NCI-H2227 (cell line): ENCODE data around the gene PLAC9.

Experiments used
- DNase-seq: peaks from one replicate; lab custom pipeline; 2025; ENCODE audit not compliant: unreplicated experiment; lab: John Stamatoyannopoulos, UW

The PLAC9 gene

DNA sequence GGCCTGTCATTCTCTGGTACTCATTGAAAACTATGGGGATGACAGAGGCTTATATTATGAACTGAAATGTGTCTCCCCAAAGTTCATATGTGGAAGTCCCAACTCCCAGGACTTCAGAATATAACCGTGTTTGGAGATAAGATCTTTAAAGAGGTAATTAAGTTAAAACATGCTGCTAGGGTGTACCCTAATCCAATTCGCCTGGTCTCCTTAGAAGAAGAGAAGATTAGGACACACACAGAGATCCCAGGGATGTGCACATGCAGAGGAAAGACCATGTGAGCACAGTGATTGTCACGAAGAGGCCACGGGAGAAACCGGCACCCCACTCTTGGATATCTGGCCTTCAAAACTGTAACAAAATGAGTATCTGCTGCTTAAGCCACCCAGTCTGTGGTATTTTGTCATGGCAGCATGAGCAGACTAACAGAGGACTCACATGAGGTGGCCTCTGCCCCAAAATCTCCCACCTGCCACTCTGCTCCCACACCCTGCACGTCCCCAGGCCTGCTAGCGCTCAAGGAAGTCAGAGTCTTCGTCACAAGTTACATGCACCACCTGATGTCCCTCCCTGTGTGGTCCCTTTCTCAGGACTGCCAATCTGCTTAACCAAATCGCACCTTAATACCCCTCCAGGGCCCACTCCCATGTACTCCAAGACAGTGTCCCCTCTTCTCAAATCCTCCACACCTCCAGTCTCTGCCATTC, 26.8 kb downstream of the PLAC9 start:
- DNase-seq = no peak

DNA sequence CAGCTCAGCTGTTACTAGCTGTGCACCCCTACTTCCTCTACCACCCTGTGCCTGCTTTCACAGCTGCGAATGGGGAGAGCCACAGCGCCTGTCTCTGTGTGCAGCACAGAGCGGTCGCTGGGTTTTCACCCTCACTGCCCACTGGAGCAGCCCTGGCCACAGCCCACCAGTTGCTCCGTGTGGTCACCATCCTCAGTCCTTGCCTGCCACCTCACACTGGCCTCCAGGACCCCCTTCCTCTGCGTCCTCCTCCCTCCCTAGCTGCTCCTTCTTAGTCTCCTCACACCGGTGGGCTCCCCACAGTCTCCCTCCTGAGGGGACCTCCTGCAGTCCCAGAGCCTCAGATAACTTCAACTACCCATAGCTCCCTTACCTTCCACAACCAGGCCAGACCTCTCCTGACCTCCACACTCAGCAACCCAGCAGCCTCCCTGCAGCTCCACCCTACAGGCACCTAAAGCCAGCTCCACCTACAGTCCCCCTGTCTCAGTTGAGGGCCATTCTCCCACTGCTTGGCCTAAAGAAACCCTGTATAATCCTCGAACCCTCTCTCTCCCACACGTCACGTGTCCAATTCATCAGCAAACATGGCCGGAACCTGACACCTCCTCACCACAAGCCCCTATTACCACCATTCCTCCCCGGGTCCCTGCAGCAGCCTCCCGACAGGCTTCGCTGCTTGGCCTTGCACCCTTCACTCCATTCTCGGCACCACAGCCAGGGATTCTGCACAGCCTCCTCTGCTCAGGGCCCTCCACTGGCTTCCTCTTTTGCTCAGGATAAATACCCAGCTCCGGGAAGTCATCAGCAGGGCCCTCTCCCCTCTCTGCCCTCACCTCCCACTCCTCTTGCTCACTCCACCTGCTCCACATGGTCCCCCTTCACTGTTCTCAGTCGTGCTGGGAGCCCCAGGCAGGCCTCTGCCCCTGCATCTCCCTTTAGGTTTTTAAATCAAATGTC, 28.1 kb downstream of the PLAC9 start:
- DNase-seq = no peak

DNA sequence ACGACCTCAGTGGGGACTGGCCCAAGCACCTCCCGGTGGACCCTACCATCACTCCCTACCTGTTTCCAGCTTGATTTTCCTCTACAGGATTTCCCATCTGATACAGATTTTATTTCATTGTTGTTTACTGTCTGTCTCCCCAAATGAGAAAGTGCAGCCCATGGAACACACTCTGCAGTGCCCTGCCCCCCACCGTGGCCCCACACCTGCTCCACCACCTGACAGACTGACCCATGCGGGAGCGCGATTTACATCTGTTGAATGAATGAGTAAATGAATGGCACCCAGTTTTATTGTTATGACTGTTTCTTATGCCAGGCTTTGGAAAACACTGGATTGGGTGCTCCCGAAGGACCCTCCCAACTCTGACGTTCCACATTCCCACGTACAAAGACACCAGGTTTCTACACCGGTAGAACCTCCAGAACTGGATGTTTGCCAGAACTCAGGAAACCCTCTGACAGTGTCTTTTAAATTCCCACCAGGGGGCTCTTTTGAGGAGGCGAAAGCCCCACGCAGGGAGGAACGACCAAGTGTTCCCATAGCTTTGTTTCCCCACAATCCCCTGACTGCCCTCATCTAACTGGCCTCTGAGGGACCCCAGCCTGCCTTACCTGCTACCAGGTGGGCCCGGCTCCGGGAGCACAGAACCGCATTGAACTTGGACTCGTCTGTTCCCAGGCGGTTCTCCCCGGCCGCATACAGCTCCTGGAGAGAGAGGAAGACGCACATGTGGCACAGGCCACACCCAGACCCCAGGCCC, 29.0 kb downstream of the PLAC9 start:
- no peak for DNase-seq

DNA sequence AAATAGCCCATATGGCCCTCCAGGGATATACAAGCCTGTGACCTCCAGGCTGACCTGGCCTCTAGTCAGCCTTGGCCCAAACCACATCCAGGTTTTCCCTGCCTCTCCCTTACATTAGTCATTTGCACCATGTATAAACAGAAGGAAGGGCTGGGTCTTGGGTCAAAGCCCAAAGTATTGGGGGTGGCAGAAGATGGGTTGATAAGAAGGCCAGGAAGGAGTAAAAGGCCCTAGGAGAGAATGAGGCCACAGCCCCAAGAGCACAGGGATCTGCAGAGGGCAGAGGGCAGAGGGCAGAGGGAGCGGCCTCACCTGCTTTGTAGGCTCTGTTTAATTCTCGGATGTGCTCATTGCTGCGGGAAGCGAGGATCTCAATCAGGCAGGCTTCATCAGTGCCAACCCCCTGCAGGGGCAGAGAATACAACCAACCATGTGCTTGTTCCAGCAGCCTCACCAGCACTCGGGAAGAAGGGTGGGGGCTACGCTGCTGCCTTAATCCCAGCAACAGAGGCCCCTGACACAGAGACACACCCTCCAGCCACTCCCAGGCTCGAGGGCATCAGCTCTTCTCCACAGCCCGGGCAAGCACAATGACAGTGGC, 31.3 kb downstream of the PLAC9 start:
- DNase-seq = no peak

DNA sequence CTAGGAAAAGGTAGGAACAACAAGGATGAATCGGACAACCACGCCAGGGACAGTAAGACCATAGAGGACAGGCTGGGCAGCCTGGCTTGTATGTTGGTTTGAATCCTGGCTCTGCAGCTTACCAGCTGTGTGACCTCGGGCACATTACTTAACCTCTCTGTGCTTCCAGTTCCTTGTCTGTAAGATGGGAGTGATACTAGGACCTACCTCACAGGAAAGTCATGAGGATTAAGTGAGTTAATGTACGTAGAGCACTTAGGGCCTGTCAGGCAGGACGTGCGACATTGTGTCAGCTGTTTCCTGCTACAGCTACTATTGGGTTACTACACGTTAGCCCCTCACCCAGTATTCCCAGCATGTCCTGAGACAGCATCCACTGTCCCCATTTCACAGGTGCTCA, 32.1 kb downstream of the PLAC9 start:
- no peak for DNase-seq

DNA sequence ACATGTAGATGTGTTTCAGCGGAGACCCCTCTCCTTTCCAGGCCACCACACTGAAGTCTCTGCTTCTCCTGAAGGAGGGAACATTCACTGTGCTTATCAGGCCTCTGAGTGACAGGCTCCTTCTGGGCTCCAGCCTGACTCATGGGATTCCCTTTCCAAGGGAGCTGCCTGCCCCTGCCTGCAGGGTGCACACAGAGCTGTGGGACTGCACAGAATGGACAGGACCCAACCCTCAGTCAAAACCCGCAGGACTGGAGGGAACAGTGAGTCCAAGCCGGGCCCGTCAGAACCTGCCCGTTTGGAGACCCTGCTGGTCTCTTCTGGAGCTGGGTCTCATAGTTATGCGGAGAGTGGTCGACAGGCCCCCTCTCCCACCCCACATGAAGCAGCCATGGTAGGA, 32.6 kb downstream of the PLAC9 start:
- no peak for DNase-seq

DNA sequence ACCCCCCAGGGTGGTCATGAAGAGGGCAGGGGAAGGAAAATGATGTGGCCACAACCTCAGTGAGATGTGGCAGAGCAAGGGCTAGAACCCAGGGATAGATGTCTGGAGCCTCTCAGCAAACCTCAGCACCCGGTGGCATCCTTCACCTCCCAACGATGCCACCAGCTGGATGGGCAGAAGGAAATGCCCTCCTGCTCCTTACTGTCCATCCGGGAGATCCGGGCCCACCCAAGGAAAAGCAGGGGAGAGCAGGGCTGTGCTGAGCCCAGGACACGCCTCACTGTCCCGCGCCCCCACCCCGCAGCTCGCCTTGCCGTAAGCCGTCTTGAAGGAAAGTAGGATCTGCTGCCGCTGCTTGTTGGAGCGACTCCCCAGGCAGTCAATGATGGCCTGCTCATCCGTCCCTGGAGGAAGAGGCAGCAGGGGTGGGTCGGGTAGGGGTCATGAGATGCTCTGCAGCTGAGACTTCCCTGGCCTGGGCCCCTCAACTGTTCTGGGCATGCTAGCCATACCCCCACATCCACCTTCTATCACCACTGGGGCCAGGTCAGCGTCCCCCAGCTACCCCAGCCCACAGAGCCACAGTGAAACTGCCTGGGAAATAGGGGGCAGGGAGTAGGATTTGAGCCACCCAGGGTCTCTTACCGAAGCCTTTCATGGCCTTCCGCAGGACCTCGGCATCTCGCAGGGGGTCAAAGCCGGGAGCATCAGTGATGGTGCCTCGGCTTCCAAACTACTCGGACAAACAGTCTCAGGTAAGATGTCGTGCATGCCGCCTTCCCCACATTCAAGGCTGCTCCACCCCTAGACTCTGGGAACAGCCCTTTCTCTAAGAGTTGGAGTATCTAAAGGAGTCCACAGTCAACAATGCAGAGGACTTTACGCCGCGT, 34.3 kb downstream of the PLAC9 start:
- no peak for DNase-seq

DNA sequence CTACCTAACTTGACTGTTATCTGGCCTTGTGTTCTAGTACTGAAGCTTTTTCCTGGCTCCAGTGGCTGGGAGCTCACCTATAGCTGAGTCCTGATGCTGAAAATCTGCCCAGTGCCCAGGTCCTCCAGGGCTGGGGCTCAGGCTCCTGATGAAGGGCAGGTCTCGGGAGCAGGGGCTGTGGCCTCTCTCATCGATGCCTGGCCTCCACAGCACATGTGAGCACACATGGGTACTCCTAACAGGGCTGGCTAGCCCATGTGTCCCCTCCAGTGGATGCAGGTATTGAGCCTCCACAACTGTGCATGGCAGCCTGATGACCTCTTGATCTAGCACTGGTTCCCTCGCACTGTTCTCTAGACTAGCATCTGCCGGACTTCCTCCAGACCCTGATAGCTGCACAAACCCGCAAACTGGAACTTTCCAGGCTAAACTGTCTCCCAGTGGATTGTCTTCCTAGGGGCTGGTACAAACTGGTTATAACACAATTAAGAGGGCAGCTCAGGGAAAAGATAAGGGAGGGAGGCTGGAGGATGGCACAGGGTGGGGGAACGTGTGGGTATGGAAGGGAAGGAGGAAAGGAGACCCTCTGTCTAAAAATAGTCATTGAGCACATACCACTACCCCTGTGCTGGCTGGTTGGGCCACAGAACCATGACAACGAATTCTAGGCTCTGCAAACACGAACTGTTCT, 35.1 kb downstream of the PLAC9 start:
- DNase-seq = no peak

DNA sequence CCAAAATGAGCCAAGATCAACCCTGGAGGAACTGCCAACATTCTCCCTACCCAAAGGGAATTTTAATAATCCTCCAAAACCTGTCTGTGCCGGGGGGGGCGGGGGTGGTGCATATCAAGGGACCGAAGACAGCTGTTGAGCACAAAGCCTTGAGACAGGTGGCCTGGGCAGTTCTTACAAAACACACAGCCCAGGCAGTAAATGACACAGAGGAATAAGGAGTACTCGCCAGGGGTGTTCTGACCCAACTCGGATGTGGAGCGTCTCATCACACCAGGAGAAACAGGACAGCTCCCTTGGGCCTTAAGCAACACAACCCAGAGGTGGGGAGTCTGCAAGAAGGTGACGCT, 35.6 kb downstream of the PLAC9 start:
- DNase-seq = no peak

DNA sequence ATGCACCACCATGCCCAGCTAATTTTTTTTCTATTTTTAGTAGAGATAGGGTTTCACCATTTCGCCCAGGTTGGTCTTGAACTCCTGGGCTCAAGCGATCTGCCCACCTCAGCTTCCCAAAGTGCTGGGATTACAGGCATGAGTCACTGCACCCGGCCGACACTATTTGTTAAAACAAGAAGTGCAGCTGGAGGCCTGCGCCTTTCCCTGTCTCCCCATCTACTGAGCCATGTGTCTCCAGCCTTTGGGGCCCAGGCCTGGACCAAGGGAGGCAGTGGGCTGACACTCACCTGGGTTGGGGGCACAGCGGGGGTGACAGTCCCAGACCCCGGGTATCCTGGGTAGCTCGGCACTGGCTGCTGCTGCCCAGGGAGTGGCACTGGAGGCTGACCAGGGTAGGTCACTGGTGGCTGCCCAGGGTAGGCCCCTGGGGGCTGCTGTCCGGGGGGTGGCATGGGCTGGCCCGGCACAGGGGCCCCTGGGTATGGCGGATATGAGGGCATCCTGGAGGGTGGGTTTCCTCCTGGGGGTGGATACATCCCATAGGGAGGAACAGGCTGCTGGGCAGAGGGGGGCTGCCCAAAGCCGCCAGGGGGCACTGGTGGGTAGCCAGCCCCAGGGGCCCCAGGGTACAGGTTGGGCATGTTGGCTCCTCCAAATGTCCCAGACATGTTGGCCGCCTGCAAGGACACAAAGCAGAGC, 36.3 kb downstream of the PLAC9 start:
- DNase-seq = no peak

DNA sequence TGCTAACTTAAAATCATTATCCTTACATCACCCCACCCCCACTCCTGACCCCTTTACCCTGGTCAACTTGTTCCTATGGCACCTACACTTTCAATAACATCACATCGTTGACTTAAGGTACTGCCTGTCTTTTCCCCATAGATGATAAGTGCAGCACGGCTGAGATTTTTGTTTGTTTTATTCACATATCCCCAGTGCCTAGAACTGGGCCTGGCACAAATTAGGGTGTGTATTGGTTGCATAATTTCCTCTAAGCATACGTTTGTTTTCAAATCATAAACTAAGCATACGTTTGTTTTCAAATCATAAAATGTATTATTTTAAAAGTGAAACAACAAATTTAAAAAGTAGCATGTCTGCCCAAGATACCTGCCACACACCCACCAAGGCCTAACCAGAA, 37.5 kb downstream of the PLAC9 start:
- DNase-seq = no peak

DNA sequence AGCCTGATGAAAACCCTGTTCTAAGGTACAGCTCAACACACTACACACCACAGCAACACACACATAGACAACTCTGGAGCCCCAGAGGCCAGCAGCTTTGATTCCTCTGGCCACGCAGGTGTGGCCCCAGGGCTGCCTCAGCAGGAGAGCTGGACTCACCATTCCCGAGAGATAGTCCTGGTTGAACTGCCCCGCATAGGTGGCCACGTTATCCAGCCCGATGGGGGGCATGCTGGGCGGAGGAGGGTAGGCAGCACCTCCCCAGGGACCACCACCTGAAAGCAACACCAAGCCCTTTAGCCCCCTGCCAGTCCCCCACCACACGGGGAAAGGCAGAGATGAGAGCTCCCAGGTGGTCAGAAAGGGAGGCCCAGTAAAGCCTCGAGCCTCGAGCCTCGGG, 38.1 kb downstream of the PLAC9 start:
- no peak for DNase-seq

DNA sequence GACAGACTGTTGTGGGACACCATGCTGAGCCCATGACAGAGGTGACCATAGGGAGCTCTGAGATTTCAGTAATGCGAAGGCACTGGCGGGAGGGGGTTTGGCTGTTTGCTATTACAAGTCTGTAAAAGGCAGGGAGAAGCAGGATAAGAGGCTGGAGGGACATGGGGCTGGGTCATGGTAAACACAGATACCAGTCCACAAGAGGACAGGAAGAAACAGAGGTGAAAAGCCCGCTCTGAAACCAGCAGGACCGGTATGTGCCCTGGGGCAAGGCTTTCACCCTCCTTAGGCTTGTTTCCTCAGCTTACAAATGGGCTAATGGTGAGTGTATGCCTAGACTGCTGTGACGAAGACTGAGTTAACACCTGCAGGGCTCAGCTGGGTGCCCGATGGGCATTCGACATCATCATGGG, 38.7 kb downstream of the PLAC9 start:
- no peak for DNase-seq

DNA sequence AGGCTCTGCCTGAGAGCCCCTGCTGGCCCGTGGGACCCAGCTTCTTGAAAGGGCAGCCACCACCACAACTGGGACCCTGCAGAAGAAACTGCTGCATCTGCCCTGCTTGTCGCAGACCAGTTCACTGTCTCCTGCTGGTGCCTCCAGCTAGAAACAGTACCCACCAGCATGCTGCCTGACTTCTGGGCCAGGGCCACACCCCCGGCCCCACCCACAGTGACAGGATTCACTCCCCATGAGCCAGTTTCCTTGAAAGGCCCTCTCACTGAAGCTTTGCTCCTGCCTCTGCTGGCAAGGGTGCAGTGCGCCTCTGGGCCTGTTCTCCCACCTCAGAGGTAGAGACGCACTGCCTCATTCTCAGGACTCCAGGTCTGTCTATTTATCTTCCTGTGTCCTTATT, 40.4 kb downstream of the PLAC9 start:
- DNase-seq = no peak

DNA sequence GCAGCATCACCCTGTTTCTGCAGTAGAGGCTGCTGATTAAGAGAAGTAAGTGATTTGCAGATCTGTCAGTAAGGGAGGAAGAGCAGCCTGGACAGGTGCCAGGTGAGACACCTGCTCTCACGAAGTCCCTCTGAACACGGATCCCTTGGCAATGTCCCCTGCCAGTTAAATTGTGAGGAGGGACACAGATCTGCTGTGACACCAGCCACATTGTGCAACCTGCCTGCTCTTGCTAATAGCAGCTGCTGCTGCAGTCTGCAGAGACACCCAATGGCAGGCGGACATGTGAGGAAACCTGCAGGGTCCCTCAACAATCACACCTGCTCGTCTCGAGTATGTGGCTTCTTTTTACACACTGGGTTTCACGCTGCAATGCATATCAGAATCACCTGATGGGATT, 40.9 kb downstream of the PLAC9 start:
- no peak for DNase-seq

DNA sequence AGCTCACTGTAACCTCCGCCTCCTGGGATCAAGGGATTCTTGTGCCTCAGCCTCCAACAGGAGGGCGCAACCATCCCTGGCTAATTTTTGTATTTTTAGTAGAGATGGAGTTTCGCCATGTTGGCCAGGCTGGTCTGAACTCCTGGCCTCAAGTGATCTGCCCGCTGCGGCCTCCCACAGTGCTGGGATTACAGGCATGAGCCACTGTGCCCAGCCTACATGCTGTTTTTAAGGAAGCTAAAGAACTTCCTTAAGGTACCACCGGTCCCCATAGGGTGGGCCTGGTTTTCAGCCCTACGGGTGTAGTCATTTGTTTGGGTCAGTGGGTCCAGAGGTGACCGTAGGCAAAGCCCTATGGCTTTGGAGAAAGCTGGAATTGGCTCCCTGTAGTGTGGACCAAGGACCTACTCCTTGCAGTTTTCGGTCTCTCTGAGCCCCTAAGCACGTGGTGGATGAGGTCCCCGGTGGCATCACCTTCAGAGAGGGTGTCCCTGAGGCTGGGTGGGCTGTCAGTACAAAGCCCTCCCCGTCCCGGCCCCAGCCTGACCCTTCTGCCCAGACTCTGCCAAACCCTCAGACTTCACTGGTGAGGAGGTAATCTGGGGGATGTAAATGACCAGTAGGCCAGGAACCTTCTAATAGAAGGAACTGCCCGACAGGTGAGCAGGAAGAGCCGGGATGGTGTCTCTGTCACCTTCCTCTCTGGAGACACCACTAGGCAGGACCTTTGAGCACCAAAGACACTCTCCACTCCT, 42.3 kb downstream of the PLAC9 start:
- no peak for DNase-seq

DNA sequence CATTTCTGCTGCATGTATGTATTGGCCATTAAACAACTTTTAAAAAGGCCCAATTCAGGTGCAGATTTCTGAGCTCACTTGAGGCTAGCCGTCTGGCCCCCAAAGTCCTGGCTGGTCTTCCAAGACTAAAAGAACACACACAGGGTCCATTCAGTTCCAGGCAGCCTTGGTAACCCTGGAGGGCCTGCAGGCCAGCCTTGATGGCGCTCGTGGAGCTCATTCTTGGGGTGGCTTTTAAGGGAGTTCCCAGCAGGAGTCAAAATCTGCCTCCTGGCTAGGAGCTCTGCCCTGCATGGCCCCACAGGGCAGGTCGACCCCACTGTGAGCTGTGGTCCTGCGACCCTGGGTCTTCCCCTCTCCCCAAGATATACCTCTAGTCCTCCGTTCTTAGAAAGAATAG, 44.0 kb downstream of the PLAC9 start:
- no peak for DNase-seq
